Panc1 (cell line): Measurements from ENCODE around the gene JPH3. TPM values are rescaled to one million over a fixed set of nuclear protein-coding genes. Genes with fewer than 3 reads are reported as not detected.

Experiments used
- ATAC-seq: fragments of 200-7000 bp; cut with Tn5 transposase; 2 replicates; pipeline ENCODE4 v1.9.1; 2020; ENCODE audit warnings: mild to moderate bottlenecking, moderate library complexity
- BruUV-seq: library from RNA; stranded (reverse); fragments of 400-500 nt; replicated peaks from 2 replicates; lab custom pipeline; 2021; lab: Mats Ljungman, UMichigan
- CTCF ChIA-PET: fragments of 300-600 bp; sonication (Branson Sonifier 250); formaldehyde crosslinking; loops from one replicate; lab custom pipeline; 2022; ENCODE audit warnings: antibody characterized with exemption; lab: Charles Lee
- POLR2A ChIA-PET: fragments of 300-600 bp; sonication (Branson Sonifier 250); formaldehyde crosslinking; loops from one replicate; lab custom pipeline; 2022; ENCODE audit warnings: antibody characterized with exemption; lab: Charles Lee
- DNase-seq: peaks from one replicate; pipeline ENCODE4 v3.0.0-alpha.2; 2010; ENCODE audit warnings: low read depth, low spot score
- H3K27ac ChIP-seq: 2 replicates; pipeline ENCODE4 v1.5.1; 2011; ENCODE audit warnings: mild to moderate bottlenecking, low read length, inconsistent platforms
- H3K27me3 ChIP-seq: fragments of 200-500 bp; sonication (Bioruptor generic); 2 replicates; pipeline ENCODE4 v1.6.0; 2014; ENCODE audit warnings: low read length, inconsistent platforms; ENCODE audit not compliant: control insufficient read depth, insufficient read depth
- H3K36me3 ChIP-seq: fragments of 200-500 bp; sonication (Bioruptor generic); 2 replicates; pipeline ENCODE4 v1.5.1; 2014; ENCODE audit warnings: inconsistent platforms, mild to moderate bottlenecking, low read length, moderate library complexity; ENCODE audit not compliant: control insufficient read depth, insufficient read depth
- H3K4me1 ChIP-seq: 2 replicates; pipeline ENCODE4 v1.5.1; 2011; ENCODE audit warnings: inconsistent platforms, mild to moderate bottlenecking, low read length, moderate library complexity; ENCODE audit not compliant: control insufficient read depth, insufficient read depth
- H3K4me3 ChIP-seq, 2 experiments: 2 replicates each; pipeline ENCODE4 v1.5.1; 2011 to 2012; ENCODE audit warnings: low read depth in 2 of 2, low read length in 2 of 2, mild to moderate bottlenecking in 2 of 2, inconsistent platforms in 1 of 2, moderate library complexity in 1 of 2
- H3K9me3 ChIP-seq: fragments of 200-500 bp; sonication (Bioruptor generic); 2 replicates; pipeline ENCODE4 v1.5.1; 2014; ENCODE audit warnings: low read depth, mild to moderate bottlenecking, inconsistent platforms, low read length, moderate library complexity; ENCODE audit not compliant: control insufficient read depth, insufficient read depth
- POLR2AphosphoS5 ChIP-seq: IDR thresholded peaks from 2 replicates; pipeline ENCODE4 v1.6.1; 2012; ENCODE audit warnings: mild to moderate bottlenecking, low read depth, low read length, moderate library complexity
- SIN3A ChIP-seq: IDR thresholded peaks from 2 replicates; pipeline ENCODE4 v1.6.1; 2012; ENCODE audit warnings: low read depth, mild to moderate bottlenecking, low read length, moderate library complexity, borderline replicate concordance; ENCODE audit not compliant: insufficient read depth
- TCF7L2 ChIP-seq: IDR thresholded peaks from 2 replicates; pipeline ENCODE4 v1.6.1; 2011; ENCODE audit warnings: mild to moderate bottlenecking, low read depth, low read length, inconsistent platforms
- in situ Hi-C: cut with HindIII; loops from 2 replicates; pipeline ENCODE4 v1.10.0; 2016; ENCODE audit warnings: low sequenced_read_pairs, low pct_unique_long_range_greater_than_20kb
- intact Hi-C: fragments of 100-400 bp; cut with micrococcal nuclease; formaldehyde crosslinking; loops from one replicate; pipeline ENCODE4 v1.10.0; 2022; ENCODE audit not compliant: unreplicated experiment
- total RNA-seq: library from RNA; stranded (reverse); gene quantifications from one replicate; pipeline ENCODE4 v1.2.1, GENCODE V29; 2021; ENCODE audit not compliant: unreplicated experiment
- TF ChIP-seq, protein P1 (sequence below), 2 experiments: IDR thresholded peaks; 2 replicates each; pipeline ENCODE4 v1.6.1; 2011 to 2012; ENCODE audit warnings: low read depth in 2 of 2, control low read depth in 1 of 2, low read length in 1 of 2, mild to moderate bottlenecking in 1 of 2, moderate library complexity in 1 of 2; ENCODE audit not compliant: insufficient read depth in 1 of 2
- TF ChIP-seq, protein P2 (sequence below): fragments of 450-650 bp; IDR thresholded peaks from 2 replicates; pipeline ENCODE4 v1.5.1; 2017; ENCODE audit warnings: mild to moderate bottlenecking

The JPH3 gene
- total RNA-seq, 1 experiment from 2014 or later = 1.2 TPM

DNA sequence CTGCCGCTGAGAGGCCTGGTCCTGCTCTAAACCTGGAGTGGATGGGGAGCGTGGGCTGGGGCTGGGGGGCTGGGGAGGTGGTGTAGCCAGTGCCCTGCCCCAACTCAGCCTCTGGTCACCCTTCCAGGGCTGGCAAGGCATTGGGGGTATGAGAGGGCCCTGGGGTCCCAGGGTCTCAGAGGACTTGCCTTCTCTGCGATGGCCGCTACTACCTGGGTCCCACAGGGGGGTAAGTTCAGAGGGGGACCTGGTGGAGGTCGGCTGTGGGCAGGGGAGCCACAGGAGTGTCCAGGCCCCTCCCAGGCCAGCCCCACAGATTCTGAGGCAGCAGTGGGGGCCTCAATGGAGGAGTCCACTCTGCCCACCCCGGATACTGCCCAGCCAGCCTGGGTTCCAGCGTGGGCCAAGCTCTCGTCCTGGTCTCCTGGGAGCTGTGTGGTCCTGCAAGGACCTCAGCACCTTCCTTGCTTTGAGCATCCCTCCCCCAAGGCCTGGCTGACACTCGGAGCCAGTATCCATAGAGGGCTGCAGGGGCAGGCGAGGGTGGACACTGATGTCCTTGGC lies 20.5 kb downstream of the JPH3 start:
- Histone ChIP-seq H3K36me3 (no peaks in the 10 kb centered on the region), H3K27me3 (no peaks in the 10 kb centered on the region), H3K4me1 (no peaks in the 10 kb centered on the region), H3K4me3 (no peak overlapping the region), H3K27ac (no peak overlapping the region), H3K9me3 (no peaks in the 10 kb centered on the region)
- intact Hi-C loops = no loop called here
- no TSS peak for BruUV-seq
- DNase-seq (no peak), ATAC-seq (no peak)
- ChIA-PET POLR2A (no interaction called here), CTCF (no interaction called here)
- TF ChIP-seq, protein P1, sequence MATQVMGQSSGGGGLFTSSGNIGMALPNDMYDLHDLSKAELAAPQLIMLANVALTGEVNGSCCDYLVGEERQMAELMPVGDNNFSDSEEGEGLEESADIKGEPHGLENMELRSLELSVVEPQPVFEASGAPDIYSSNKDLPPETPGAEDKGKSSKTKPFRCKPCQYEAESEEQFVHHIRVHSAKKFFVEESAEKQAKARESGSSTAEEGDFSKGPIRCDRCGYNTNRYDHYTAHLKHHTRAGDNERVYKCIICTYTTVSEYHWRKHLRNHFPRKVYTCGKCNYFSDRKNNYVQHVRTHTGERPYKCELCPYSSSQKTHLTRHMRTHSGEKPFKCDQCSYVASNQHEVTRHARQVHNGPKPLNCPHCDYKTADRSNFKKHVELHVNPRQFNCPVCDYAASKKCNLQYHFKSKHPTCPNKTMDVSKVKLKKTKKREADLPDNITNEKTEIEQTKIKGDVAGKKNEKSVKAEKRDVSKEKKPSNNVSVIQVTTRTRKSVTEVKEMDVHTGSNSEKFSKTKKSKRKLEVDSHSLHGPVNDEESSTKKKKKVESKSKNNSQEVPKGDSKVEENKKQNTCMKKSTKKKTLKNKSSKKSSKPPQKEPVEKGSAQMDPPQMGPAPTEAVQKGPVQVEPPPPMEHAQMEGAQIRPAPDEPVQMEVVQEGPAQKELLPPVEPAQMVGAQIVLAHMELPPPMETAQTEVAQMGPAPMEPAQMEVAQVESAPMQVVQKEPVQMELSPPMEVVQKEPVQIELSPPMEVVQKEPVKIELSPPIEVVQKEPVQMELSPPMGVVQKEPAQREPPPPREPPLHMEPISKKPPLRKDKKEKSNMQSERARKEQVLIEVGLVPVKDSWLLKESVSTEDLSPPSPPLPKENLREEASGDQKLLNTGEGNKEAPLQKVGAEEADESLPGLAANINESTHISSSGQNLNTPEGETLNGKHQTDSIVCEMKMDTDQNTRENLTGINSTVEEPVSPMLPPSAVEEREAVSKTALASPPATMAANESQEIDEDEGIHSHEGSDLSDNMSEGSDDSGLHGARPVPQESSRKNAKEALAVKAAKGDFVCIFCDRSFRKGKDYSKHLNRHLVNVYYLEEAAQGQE (IDR thresholded peaks at IDR 0.05; ENCODE audit: insufficient read depth in 1 of 2, low read depth in 2 of 2, low read length in 1 of 2) = no peak
- TF ChIP-seq TCF7L2 (no peak), SIN3A (no peak), POLR2AphosphoS5 (no peak)
- TF ChIP-seq, protein P2, sequence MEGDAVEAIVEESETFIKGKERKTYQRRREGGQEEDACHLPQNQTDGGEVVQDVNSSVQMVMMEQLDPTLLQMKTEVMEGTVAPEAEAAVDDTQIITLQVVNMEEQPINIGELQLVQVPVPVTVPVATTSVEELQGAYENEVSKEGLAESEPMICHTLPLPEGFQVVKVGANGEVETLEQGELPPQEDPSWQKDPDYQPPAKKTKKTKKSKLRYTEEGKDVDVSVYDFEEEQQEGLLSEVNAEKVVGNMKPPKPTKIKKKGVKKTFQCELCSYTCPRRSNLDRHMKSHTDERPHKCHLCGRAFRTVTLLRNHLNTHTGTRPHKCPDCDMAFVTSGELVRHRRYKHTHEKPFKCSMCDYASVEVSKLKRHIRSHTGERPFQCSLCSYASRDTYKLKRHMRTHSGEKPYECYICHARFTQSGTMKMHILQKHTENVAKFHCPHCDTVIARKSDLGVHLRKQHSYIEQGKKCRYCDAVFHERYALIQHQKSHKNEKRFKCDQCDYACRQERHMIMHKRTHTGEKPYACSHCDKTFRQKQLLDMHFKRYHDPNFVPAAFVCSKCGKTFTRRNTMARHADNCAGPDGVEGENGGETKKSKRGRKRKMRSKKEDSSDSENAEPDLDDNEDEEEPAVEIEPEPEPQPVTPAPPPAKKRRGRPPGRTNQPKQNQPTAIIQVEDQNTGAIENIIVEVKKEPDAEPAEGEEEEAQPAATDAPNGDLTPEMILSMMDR = no peak
- in situ Hi-C loops = no loop called here

DNA sequence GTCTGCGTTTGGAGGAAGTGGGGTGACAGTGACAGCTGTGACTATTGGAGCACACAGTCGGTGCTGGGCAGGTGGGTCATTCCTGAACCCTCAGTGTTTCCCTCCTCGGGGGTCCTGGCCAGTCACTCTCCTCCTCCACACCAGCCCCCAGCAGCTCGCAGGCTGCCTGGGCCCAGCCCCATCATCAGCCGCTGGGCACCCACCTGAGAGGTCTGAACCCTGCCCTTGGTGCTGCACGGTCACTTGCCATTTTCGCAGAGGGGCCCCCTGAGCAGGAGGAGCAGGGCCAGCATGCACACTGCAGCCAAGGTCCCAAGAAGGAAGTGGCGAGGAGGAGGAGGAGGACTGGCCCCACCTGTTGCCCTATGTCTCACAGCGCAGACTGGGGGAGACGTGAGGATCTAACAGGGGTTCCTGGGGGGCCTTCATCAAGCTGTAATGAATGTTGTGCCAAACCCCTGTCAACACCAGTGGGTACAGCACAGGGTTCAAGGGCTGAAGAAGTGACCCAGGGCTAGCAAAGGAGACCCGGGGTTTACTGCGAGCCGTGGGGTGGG lies 23.0 kb downstream of the JPH3 start:
- TF ChIP-seq SIN3A (no peak), POLR2AphosphoS5 (no peak), TCF7L2 (no peak)
- TF ChIP-seq, protein P2 = no peak
- TF ChIP-seq, protein P1 (IDR thresholded peaks at IDR 0.05; ENCODE audit: insufficient read depth in 1 of 2, low read depth in 2 of 2, low read length in 1 of 2) = no peak
- intact Hi-C loops (no loop called here), in situ Hi-C loops (no loop called here)
- CTCF ChIA-PET = no interaction called here
- Histone ChIP-seq H3K36me3 (no peaks in the 10 kb centered on the region), H3K4me1 (no peaks in the 10 kb centered on the region), H3K9me3 (no peaks in the 10 kb centered on the region), H3K27ac (no peak overlapping the region), H3K4me3 (no peak overlapping the region), H3K27me3 (no peaks in the 10 kb centered on the region)
- POLR2A ChIA-PET = no interaction called here
- BruUV-seq = no TSS peak
- ATAC-seq = no peak
- no peak for DNase-seq
